HG03159 (cell line): ENCODE data around the gene EFCAB10.
"Not testable (repeated sequence)": the region's sequence is repeated elsewhere in the genome, so short reads cannot be mapped to it uniquely, and the experiment has no call there.

Experiments
- ATAC-seq: cut with Tn5 transposase; IDR thresholded peaks from one replicate; pipeline ENCODE4 v1.9.1; 2021; ENCODE audit warnings: mild to moderate bottlenecking, moderate library complexity; ENCODE audit not compliant: unreplicated experiment

The EFCAB10 gene

GRCh38 chr7:105531792-105532671, 49.3 kb downstream of the EFCAB10 start, which contains the start of gene RINT1:
RINT1 (plus strand) TSS chr7:105532201; CDS start chr7:105532316, 115 bp downstream.
- peak; percentile 92 for ATAC-seq

GRCh38 chr7:105530546-105530945, 50.7 kb downstream of the EFCAB10 start:
- no peak for ATAC-seq

DNA sequence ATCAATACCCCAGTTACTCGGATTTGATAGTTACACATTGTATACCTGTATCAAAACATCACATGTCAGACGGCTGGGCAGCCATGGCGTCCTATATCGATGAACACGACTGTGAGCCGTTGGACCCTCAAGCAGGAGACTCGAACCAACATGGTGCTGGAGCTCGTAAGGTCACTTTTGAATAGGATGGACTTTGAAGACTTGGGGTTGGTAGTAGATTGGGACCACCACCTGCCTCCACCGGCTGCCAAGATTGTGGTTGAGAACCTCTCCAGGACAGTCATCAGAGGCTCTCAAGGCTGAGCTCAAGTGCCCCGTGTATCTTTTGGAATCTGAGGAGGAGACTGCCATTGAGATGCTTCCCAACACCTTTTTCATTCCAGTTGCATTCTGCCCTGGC, 51.2 kb downstream of the EFCAB10 start:
- no peak for ATAC-seq

DNA sequence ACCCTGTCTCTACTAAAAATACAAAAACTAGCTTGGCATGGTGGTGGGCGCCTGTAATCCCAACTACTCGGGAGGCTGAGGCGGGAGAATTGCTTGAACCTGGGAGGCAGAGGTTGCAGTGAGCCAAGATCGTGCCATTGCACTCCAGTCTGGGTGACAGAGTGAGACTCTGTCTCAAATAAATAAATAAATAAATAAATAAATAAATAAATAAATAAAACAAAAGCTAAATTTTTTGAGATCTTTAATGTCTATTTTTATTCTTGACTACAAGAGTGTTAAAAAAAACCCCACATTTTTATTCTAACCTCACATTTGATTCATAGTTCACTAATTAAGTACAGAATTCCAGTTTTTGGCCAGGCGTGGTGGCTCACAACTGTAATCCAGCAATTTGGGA, 53.6 kb downstream of the EFCAB10 start:
- ATAC-seq, result not testable (repeated sequence)

DNA sequence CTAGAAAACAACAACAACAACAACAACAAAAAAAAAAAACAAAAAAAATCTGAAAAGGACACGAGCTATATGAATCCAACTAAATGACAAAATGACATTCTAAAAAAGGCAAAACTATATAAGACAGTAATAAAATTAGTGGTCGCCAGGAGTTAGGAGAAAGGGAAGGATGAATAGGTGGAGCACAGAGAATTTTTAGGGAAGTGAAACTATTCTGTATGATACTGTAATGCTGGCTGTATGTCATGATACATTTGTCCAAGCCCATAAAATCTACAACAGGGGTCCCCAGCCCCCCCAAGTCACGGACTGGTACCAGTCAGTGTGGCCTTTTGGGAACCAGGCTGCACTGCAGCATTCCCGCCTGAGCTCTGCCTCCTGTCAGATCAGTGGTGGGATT, 56.5 kb downstream of the EFCAB10 start:
- ATAC-seq, result no peak

DNA sequence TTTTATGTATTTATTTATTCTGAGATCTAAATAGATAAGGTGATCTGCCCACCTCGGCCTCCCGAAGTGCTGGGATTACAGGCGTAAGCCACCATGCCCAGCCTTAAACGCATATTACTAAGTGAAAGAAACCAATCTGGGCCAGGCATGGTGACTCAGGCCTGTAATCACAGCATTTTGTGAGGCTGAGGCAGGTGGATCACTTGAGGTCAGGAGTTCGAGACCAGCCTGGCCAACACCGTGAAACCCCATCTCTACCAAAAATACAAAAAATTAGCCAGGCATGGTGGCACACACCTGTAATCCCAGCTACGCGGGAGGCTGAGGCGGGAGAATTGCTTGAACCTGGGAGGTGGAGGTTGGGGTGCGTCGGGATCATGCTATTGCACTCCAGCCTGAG, 56.9 kb downstream of the EFCAB10 start:
- ATAC-seq, result not testable (repeated sequence)

DNA sequence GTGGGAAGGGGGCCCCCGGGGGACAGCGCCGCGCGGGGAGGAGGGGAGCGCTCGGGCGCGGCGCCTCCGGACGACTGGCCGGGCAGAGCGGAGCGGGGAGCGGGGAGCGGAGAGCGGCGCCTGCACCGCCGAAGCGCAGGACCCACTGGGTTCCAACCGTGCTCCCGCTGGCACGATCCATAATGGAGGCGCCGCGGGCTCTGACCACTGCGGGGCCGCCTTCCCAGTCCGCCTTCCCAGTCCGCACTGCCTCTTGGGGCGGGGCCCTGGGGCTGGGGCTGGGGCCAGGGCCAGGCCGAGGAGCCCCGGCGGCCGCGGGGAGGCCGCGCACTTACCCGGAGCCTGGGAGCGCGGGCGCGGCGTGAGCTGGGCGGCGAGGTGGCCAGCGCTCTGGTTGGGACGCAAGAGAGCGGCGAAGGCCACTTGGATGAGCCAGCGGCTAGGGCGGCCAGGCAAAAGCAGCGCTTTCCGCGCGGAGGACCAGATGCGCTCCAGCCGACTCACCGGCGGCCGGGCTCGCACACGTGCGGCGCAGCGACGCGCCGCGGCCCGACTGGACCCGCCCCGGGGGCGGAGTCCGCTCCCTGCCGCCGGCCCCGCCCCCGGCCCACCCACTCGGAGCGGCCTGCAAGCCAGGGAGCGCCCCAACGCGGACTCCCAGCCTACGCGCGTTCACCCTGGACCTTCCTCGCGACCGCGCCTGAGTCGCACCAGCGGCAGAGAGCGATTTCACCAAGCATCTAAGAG, 59.4 kb downstream of the EFCAB10 start, which contains the start of gene PUS7:
Gene PUS7 (minus strand): TSS at position 555 of the 747 bp plus-strand sequence. CDS start 13,759 bp downstream, outside the sequence.
- peak; percentile 85 for ATAC-seq

- peak; percentile 32 for ATAC-seq
Observed at GRCh38 chr7:105521027-105521716, 60.1 kb downstream of the EFCAB10 start.

DNA sequence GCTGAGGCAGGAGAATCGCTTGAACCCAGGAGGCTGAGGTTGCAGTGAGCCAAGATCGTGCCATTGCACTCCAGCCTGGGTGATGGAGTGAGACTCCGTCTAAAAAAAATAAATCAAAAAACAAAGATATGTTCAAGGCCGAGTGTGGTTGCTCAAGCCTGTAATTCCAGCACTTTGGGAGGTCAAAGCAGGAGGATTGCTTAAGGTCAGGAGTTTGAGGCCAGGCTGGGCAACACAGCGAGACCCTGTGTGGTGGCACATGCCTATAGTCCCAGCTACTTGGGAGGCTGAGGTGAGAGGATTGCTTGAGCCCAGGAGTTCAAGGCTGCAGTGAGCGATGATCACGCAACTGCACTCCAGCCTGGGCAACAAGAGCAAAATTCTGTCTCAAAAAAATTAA, 60.7 kb downstream of the EFCAB10 start:
- ATAC-seq, result not testable (repeated sequence)

DNA sequence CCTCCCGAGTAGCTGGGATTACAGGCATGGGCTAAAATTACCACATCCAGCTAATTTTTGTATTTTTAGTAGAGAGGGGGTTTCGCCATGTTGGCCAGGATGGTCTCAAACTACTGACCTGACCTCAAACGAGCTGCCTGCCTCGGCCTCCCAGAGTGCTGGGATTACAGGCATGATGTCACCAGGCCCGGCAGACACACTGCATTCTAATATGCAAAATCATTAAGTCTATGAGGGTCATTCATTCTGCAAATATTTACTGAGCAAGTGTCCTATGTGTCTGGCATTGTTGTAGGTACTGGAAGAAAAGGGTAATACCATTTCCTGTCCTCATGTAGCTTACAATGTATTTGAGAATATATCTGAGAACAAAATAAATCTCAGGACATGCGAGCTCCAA, 61.9 kb downstream of the EFCAB10 start:
- ATAC-seq, result no peak

- ATAC-seq, result not testable (repeated sequence)
Observed at GRCh38 chr7:105515610-105516009, 65.7 kb downstream of the EFCAB10 start.
